Mucosa of descending colon (tissue), 3 donors: ENCODE results near the gene ACAA1. TPM values are rescaled to one million over a fixed set of nuclear protein-coding genes. Genes with fewer than 3 reads are reported as not detected.
"Not testable (repeated sequence)": the region's sequence is repeated elsewhere in the genome, so short reads cannot be mapped to it uniquely, and the experiment has no call there.

Experiments
- ATAC-seq: fragments of 200-7000 bp; cut with Tn5 transposase; one replicate; pipeline ENCODE4 v1.9.1; 2020; ENCODE audit warnings: mild to moderate bottlenecking, moderate library complexity
- DNase-seq, 3 donors: peaks; one replicate each; pipeline ENCODE4 v3.0.0-alpha.2; 2020
- H3K36me3 ChIP-seq: fragments of 200-600 bp; one replicate; pipeline ENCODE4 v1.8.0; 2021; ENCODE audit warnings: low read depth, mild to moderate bottlenecking
- H3K4me1 ChIP-seq: fragments of 200-600 bp; one replicate; pipeline ENCODE4 v1.8.0; 2021; ENCODE audit warnings: low read depth, mild to moderate bottlenecking
- H3K4me3 ChIP-seq: fragments of 200-600 bp; one replicate; pipeline ENCODE4 v1.8.0; 2021; ENCODE audit warnings: mild to moderate bottlenecking
- H3K9me3 ChIP-seq: fragments of 200-600 bp; one replicate; pipeline ENCODE4 v1.8.0; 2021; ENCODE audit warnings: mild to moderate bottlenecking
- CTCF ChIP-seq: fragments of 200-600 bp; IDR thresholded peaks from one replicate; pipeline ENCODE4 v1.8.0; 2022; ENCODE audit warnings: antibody characterized with exemption, mild to moderate bottlenecking
- intact Hi-C, 2 donors: fragments of 100-400 bp; cut with DNase I in 1 of 2; cut with micrococcal nuclease in 1 of 2; formaldehyde crosslinking; loops; one replicate each; pipeline versions ENCODE4 v1.11.0 to v1.11.1; 2022; cut with DNase I, micrococcal nuclease
- total RNA-seq, 3 donors: library from RNA; stranded (reverse); fragmentation: NEBNext Ultra II Directional in 2 of 3; extraction: Animal tissue kit (Norgen Biotek cat#: 25700) in 2 of 3; gene quantifications; one replicate each; pipeline versions ENCODE4 v1.2.1 to v1.2.4, GENCODE V29; 2021 to 2023
- donor health status: DM: no; HTN: no; CAD: no; lungs with moderate emphysema.
- donor health status: DM: no; HTN: no; CAD: no.
- donor health status: DM: no; HTN: yes; CAD: no.

Gene ACAA1
- total RNA-seq, 3 donors from 2014 or later: 102 to 201 (median 138) TPM

GRCh38 chr3:38095669-38096483 lies 41.1 kb downstream of the ACAA1 start:
- ATAC-seq (no peak), DNase-seq (no peak)
- Histone ChIP-seq H3K36me3 (no peaks in the 10 kb centered on the region), H3K4me3 (no peak overlapping the region), H3K9me3 (no peaks in the 10 kb centered on the region), H3K4me1 (no peaks in the 10 kb centered on the region)
- intact Hi-C loops: no loop called here
- no peak for TF ChIP-seq CTCF

GRCh38 chr3:38094999-38095398 lies 41.9 kb downstream of the ACAA1 start:
- no peak for TF ChIP-seq CTCF
- DNase-seq: no peak
- no peaks in the 10 kb centered on the region for H3K4me1 ChIP-seq
- intact Hi-C loops: no loop called here
- no peak for ATAC-seq
- no peaks in the 10 kb centered on the region for H3K36me3 ChIP-seq
- no peak overlapping the region for H3K4me3 ChIP-seq
- no peaks in the 10 kb centered on the region for H3K9me3 ChIP-seq

GRCh38 chr3:38090453-38090852 lies 46.5 kb downstream of the ACAA1 start:
- Histone ChIP-seq H3K4me1 (no peaks in the 10 kb centered on the region), H3K36me3 (no peaks in the 10 kb centered on the region), H3K9me3 (no peaks in the 10 kb centered on the region), H3K4me3 (no peak overlapping the region)
- ATAC-seq: no peak
- DNase-seq: no peak
- TF ChIP-seq CTCF: no peak
- intact Hi-C loops: no loop called here

DNA sequence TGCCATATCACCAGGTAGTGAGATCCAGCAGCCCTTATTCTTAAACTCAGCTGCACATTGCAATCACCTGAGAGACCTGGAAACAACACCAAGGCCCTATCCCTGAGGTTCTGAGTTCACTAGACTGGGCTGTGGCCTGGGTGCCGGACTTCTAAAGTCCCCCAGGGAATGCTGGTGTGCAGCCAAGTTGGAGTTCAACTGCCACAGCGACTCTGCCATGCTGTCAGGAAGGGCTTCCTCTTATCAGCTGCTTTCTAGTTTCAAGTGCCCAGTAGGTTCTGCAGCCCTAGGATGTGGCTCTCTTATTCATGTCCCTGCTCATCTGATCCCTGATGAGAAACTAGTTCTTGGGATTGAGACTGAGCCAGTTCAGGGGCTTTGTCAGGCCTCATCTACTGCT lies 47.8 kb downstream of the ACAA1 start:
- Histone ChIP-seq H3K4me3 (no peak overlapping the region), H3K9me3 (peaks cover under 1% of the 10 kb centered on the region), H3K36me3 (no peaks in the 10 kb centered on the region), H3K4me1 (no peaks in the 10 kb centered on the region)
- no peak for DNase-seq
- intact Hi-C loops: no loop called here
- ATAC-seq: no peak
- TF ChIP-seq CTCF: no peak

- Histone ChIP-seq H3K9me3 (peaks cover 2% of the 10 kb centered on the region), H3K4me3 (no peak overlapping the region), H3K4me1 (no peaks in the 10 kb centered on the region), H3K36me3 (no peaks in the 10 kb centered on the region)
- no peak for DNase-seq
- intact Hi-C loops: no loop called here
- no peak for ATAC-seq
- TF ChIP-seq CTCF: no peak
These were observed 48.5 kb downstream of the ACAA1 start for GRCh38 chr3:38088126-38089078.

- ATAC-seq, intact Hi-C loops, H3K9me3 ChIP-seq, H3K36me3 ChIP-seq, DNase-seq, H3K4me3 ChIP-seq, H3K4me1 ChIP-seq: not testable (repeated sequence)
These were observed 49.6 kb downstream of the ACAA1 start for GRCh38 chr3:38087278-38087677.
